ENCODE measurements around the gene KDM3A.

Gene KDM3A

GRCh38 chr2:86441882-86442641, 891 bp downstream of the KDM3A start:
- no peak for TF ChIP-seq Cebpa-rat (IDR thresholded peaks at IDR 0.05)
- peak overlapping the region; percentile 88 to 99 (median 94) for H3K9ac ChIP-seq
- H3K36me3 ChIP-seq = peaks cover 30 to 43% (median 38%) of the 10 kb centered on the region in 11 experiments
- peaks cover 15 to 42% (median 22%) of the 10 kb centered on the region in 10 experiments for H3K4me1 ChIP-seq
- H3K4me3 ChIP-seq = peak overlapping the region; percentile 68 to 82 (median 77)
- H3K9me3 ChIP-seq (replicated peaks in 1 of 11) = peaks cover 26 to 34% (median 33%) of the 10 kb centered on the region in 11 experiments
- H3K27ac ChIP-seq = peak overlapping the region; percentile 91 to 99 (median 97)
- H4K20me1 ChIP-seq = peaks cover 10 to 50% (median 43%) of the 10 kb centered on the region in 11 experiments; a peak in 14 of 22 replicates
- no peaks in the 10 kb centered on the region for H3K27me3 ChIP-seq
- peak overlapping the region; percentile 74 to 99 (median 93) for H3K4me2 ChIP-seq

DNA sequence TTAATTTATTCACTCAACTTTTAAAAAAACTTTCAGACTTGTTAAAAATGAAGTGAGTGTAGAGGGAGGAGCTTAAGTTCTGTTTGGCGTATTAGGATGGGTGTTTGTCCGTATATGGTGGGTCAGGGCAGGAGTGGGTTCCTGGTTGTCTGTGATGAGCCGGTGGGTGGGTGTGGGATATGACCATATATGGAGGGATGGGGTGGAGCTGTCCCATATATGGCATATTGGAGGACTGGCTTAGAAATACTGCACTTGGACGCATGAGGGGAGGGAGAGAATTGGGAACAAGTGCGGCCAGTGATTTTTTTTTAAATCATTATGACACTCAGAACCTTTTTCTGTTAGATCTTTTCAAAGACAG, 1.5 kb downstream of the KDM3A start:
- Histone ChIP-seq H3K36me3 (peaks cover 35 to 48% (median 43%) of the 10 kb centered on the region in 11 experiments), H3K27me3 (no peaks in the 10 kb centered on the region), H3K4me3 (peak overlapping the region; percentile 68 to 82 (median 77)), H3K27ac (peak overlapping the region; percentile 91 to 99 (median 97); a peak in 21 of 22 replicates), H4K20me1 (peaks cover 10 to 56% (median 44%) of the 10 kb centered on the region in 11 experiments; a peak in 14 of 22 replicates), H3K4me1 (peaks cover 15 to 47% (median 22%) of the 10 kb centered on the region in 10 experiments), H3K9me3 (replicated peaks in 1 of 11) (peaks cover 22 to 28% (median 27%) of the 10 kb centered on the region in 11 experiments), H3K4me2 (peak overlapping the region; percentile 74 to 99 (median 93)), H3K9ac (peak overlapping the region; percentile 88 to 99 (median 94))
- TF ChIP-seq Cebpa-rat (IDR thresholded peaks at IDR 0.05) = no peak

DNA sequence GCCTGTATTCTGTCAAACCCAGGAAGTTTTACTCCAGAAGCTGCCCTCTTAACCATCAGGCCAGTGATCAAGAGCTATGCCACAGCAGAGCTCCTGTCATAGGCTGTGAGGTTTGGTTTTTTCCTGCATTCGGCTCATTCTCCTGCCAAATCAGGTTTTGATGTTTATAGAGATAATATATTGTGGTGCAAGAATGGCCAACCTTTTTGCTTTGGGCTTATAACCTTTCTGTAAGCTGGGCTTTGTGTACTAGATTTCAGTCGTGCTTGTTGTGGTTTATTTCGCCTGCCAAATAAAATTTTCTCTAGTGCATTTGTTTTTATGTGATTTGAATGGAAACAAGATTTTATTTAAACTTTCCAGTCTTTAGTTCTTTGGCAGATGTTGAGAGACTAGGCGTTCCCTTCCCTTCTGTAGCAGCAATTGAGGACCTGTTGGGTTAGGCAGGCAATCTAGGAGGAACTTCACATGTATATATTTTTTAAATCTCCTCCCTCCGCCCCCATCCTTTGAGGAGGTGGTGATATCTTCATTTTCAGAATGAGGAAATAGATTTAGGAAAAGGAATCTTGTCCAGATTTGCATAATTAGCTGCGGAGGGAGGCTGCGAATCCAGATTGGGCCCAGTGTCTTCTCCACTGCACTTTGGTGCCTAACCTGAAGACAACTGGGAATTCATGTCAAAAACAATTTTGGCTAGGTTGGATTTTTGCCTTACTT, 2.6 kb downstream of the KDM3A start:
- Histone ChIP-seq H4K20me1 (peaks cover 10 to 67% (median 49%) of the 10 kb centered on the region in 11 experiments; a peak in 14 of 22 replicates), H3K4me3 (peak overlapping the region in 8 of 10 experiments; percentile 68 to 82 (median 76); a peak in 10 of 20 replicates), H3K9ac (peak overlapping the region in 2 of 11 experiments; percentile 56 to 88; a peak in 3 of 22 replicates), H3K4me2 (peak overlapping the region; percentile 74 to 99 (median 93)), H3K36me3 (peaks cover 44 to 60% (median 54%) of the 10 kb centered on the region in 11 experiments), H3K4me1 (peaks cover 15 to 56% (median 22%) of the 10 kb centered on the region in 10 experiments), H3K27ac (no peak overlapping the region), H3K27me3 (no peaks in the 10 kb centered on the region), H3K9me3 (replicated peaks in 1 of 11) (peaks cover 15 to 17% (median 16%) of the 10 kb centered on the region in 11 experiments)
- no peak for TF ChIP-seq Cebpa-rat (IDR thresholded peaks at IDR 0.05)

- Histone ChIP-seq H3K9me3 (replicated peaks in 1 of 11) (peaks cover 0 to under 1% (median 0%) of the 10 kb centered on the region in 11 experiments; a peak in 4 of 22 replicates), H3K27me3 (no peaks in the 10 kb centered on the region), H3K36me3 (peaks cover 61 to 76% (median 70%) of the 10 kb centered on the region in 11 experiments), H3K9ac (no peak overlapping the region), H3K4me2 (peak overlapping the region in 3 of 11 experiments; percentile 6 to 99 (median 97); a peak in 6 of 22 replicates), H3K4me3 (no peak overlapping the region), H3K27ac (no peak overlapping the region), H3K4me1 (peaks cover 15 to 65% (median 22%) of the 10 kb centered on the region in 10 experiments), H4K20me1 (peaks cover 10 to 84% (median 54%) of the 10 kb centered on the region in 11 experiments; a peak in 14 of 22 replicates)
- no peak for TF ChIP-seq Cebpa-rat (IDR thresholded peaks at IDR 0.05)
Measured at GRCh38 chr2:86445436-86445835, 4.3 kb downstream of the KDM3A start.

GRCh38 chr2:86446060-86446459, 4.9 kb downstream of the KDM3A start:
- H3K9ac ChIP-seq = no peak overlapping the region
- no peak overlapping the region for H3K4me3 ChIP-seq
- no peaks in the 10 kb centered on the region for H3K27me3 ChIP-seq
- no peaks in the 10 kb centered on the region; a peak in 1 of 22 replicates for H3K9me3 ChIP-seq (replicated peaks in 1 of 11)
- no peak overlapping the region for H3K27ac ChIP-seq
- peaks cover 10 to 90% (median 54%) of the 10 kb centered on the region in 11 experiments; a peak in 14 of 22 replicates for H4K20me1 ChIP-seq
- H3K4me2 ChIP-seq = peak overlapping the region in 2 of 11 experiments; percentile 8 to 99; a peak in 2 of 22 replicates
- peaks cover 15 to 70% (median 22%) of the 10 kb centered on the region in 10 experiments for H3K4me1 ChIP-seq
- H3K36me3 ChIP-seq = peaks cover 67 to 83% (median 76%) of the 10 kb centered on the region in 11 experiments
- TF ChIP-seq Cebpa-rat (IDR thresholded peaks at IDR 0.05) = no peak

DNA sequence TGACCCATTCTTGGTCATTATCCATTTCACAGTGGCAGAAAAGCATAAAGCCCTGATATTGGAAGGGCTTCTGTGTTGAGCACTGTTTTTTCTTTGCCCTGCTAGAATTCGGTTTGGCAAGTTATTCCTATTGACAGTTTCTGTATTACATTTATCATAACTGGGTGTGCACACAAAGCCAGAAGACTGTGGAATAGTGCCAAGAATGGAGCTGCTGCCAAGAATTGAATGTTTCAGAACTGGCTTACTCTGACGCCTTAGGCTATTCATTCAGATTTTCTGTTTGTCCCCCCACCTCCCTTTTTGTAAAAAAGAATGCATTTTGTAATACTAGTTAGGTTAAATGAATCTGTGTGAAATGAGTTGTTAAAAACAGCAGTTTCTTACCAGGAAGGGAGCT, 12.7 kb downstream of the KDM3A start:
- Histone ChIP-seq H3K27ac (no peak overlapping the region), H3K36me3 (peaks cover 93 to 100% (median 100%) of the 10 kb centered on the region in 11 experiments), H4K20me1 (peaks cover 0 to 99% (median 0%) of the 10 kb centered on the region in 11 experiments; a peak in 11 of 22 replicates), H3K4me3 (no peak overlapping the region), H3K9me3 (replicated peaks in 1 of 11) (no peaks in the 10 kb centered on the region), H3K27me3 (no peaks in the 10 kb centered on the region), H3K4me2 (no peak overlapping the region), H3K9ac (no peak overlapping the region), H3K4me1 (peaks cover 0 to 14% (median 0%) of the 10 kb centered on the region in 10 experiments; a peak in 2 of 20 replicates)
- TF ChIP-seq Cebpa-rat (IDR thresholded peaks at IDR 0.05) = no peak

GRCh38 chr2:86454238-86454637, 13.1 kb downstream of the KDM3A start:
- Histone ChIP-seq H3K4me3 (no peak overlapping the region), H3K9ac (no peak overlapping the region), H3K27me3 (no peaks in the 10 kb centered on the region), H4K20me1 (peaks cover 0 to 99% (median 0%) of the 10 kb centered on the region in 11 experiments; a peak in 10 of 22 replicates), H3K36me3 (peaks cover 95 to 100% (median 100%) of the 10 kb centered on the region in 11 experiments), H3K9me3 (replicated peaks in 1 of 11) (no peaks in the 10 kb centered on the region), H3K4me1 (peaks cover 0 to 14% (median 0%) of the 10 kb centered on the region in 10 experiments; a peak in 2 of 20 replicates), H3K4me2 (no peak overlapping the region), H3K27ac (no peak overlapping the region)
- no peak for TF ChIP-seq Cebpa-rat (IDR thresholded peaks at IDR 0.05)

DNA sequence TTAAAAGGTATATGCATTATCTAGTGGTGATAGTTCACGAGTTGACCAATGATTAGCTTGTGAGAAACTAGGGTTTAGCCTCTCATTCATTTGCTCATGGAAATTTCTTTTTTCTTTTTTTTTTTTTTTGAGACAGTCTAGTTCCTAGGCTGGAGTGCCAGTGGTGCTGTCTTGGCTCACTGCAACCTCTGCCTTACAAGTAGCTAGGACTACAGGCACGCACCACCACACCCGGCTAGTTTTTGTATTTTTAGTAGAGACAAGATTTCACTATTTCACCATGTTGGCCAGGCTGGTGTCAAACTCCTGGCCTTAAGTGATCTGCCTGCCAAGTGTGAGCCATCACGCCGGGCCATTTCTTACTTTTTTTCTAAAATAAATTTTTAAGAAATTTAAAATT, 14.0 kb downstream of the KDM3A start:
- H3K27ac ChIP-seq = no peak overlapping the region
- TF ChIP-seq Cebpa-rat (IDR thresholded peaks at IDR 0.05) = no peak
- no peak overlapping the region for H3K4me3 ChIP-seq
- H3K4me1 ChIP-seq = peaks cover 0 to 8% (median 0%) of the 10 kb centered on the region in 10 experiments; a peak in 2 of 20 replicates
- H3K36me3 ChIP-seq = peaks cover 95 to 100% (median 100%) of the 10 kb centered on the region in 11 experiments
- no peak overlapping the region for H3K4me2 ChIP-seq
- no peaks in the 10 kb centered on the region for H3K9me3 ChIP-seq (replicated peaks in 1 of 11)
- peaks cover 0 to 99% (median 0%) of the 10 kb centered on the region in 11 experiments; a peak in 10 of 22 replicates for H4K20me1 ChIP-seq
- no peak overlapping the region for H3K9ac ChIP-seq
- H3K27me3 ChIP-seq = no peaks in the 10 kb centered on the region
